Measurements from ENCODE around the gene SCAF1.

- TF ChIP-seq POLR2AphosphoS5 (IDR thresholded peaks at IDR 0.05): no peak
- TF ChIP-seq EZH2 (IDR thresholded peaks at IDR 0.05; ENCODE audit: borderline replicate concordance, insufficient read depth, low read length, poor library complexity, severe bottlenecking): no peak
- TF ChIP-seq CTCF (IDR thresholded peaks at IDR 0.05; ENCODE audit: poor library complexity, severe bottlenecking): no peak
- TF ChIP-seq TAF1 (IDR thresholded peaks at IDR 0.05; ENCODE audit: low read depth): no peak
- TF ChIP-seq EP300 (conservative IDR thresholded peaks at IDR 0.05; ENCODE audit: poor library complexity, severe bottlenecking): no peak
- TF ChIP-seq SMC3 (conservative IDR thresholded peaks at IDR 0.05; ENCODE audit: poor library complexity): no peak
- no peak for TF ChIP-seq RAD21 (conservative IDR thresholded peaks at IDR 0.05)
- no peak for TF ChIP-seq MXI1 (conservative IDR thresholded peaks at IDR 0.05; ENCODE audit: poor library complexity, severe bottlenecking)
These were observed 40.3 kb downstream of the SCAF1 start for GRCh38 chr19:49682274-49682673.
